DMS114 treated with DMSO at 0.1 percent for 48 hours (cell line): ENCODE results near the gene PRSS35.
"Not testable (repeated sequence)": the region's sequence is repeated elsewhere in the genome, so short reads cannot be mapped to it uniquely, and the experiment has no call there.

Source experiments
- DNase-seq: peaks from one replicate; lab custom pipeline; 2025; ENCODE audit not compliant: unreplicated experiment; lab: John Stamatoyannopoulos, UW

Gene PRSS35, protein sequence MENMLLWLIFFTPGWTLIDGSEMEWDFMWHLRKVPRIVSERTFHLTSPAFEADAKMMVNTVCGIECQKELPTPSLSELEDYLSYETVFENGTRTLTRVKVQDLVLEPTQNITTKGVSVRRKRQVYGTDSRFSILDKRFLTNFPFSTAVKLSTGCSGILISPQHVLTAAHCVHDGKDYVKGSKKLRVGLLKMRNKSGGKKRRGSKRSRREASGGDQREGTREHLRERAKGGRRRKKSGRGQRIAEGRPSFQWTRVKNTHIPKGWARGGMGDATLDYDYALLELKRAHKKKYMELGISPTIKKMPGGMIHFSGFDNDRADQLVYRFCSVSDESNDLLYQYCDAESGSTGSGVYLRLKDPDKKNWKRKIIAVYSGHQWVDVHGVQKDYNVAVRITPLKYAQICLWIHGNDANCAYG

DNA sequence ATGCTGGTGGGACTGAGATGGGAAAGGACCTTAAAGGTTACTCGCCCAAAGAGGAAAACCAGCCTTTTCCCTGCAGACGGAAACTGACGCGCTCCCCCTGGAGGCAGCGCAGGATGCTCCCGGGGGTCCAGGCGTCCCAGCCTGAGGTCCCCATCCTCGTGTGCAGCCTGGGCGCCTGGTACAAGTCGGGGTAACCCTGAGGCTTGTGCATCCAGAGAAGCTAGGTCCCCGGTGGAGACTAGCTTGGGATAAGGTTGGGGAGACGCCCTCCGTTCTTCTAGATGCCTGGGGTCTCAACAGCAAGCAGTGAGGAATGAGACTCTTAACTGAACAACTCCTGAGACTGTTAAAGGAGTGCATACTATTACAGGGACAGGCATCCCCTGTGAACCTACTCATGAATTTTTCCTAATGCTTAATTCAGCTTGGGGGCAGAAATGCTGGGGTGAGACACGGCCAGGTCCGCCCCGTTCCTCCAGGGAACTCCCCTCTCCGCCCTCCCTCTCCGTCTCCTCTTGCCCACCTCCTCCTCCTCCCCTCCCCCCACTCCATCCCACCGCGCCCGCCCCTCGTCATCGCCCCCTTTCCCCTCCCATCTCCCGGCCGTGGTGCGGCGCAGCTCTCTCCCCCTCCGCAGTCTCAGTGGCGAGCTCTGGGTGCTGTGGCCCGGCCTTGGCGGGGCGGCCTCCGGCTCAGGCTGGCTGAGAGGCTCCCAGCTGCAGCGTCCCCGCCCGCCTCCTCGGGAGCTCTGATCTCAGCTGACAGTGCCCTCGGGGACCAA, at the start of gene PRSS35:
Gene PRSS35, plus strand, starts transcription at position 634 of the 781 bp plus-strand sequence. CDS start 10,908 bp downstream, outside the sequence.
- DNase-seq = no peak

DNA sequence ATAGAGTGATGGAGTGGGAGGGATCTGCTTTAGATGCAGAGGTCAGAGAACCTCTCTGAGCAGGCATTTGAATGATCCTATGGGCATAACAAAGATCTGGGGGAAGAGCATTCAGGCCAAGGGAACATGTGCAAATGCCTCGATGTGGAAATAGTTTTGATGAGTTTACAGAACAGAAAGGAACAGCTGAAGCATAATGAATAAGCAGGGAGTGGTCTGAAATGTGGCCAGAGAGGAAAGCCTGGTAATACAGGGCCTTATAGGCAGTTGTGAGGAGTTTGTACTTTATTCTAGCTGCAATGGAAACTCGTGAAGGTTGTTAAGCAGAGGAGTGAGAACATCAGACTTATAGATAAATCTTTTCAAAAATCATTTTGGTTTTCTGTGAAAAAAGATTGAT, 48.4 kb upstream of the PRSS35 start:
- no peak for DNase-seq

DNA sequence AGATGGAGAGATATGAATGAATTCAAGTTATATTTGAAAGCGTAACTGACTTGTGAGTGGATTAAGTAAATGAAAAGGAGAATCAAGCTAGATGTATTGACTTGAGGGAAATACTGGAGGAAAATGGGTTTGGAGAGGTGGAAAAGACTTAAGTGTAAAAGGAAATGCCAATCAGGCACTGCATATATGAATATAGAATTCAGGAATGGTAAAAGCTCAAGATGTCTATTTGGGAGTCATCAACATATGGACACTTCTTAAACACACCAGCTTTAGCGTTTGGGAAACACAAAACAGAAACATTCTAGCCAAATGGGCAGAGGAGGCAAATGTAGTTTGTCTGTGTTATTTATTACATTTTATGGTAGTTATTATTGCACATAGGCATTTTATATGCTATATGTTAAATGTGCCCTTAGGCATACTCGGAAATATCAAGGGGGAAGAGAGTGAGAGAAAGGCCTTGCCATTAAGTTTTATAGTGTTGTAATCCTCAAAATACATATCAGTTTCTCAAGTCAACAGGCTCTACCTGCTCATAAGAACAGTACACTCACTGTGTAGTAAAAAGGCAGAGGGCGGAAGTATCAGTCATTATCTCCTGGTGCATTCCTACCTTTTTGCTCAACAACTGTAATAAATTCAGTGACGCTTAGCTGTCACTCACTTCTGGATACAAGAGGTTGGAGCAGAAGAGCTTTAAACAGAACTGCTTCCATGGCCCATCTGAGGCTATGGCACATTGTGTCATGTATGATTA, 47.8 kb upstream of the PRSS35 start:
- no peak for DNase-seq

DNA sequence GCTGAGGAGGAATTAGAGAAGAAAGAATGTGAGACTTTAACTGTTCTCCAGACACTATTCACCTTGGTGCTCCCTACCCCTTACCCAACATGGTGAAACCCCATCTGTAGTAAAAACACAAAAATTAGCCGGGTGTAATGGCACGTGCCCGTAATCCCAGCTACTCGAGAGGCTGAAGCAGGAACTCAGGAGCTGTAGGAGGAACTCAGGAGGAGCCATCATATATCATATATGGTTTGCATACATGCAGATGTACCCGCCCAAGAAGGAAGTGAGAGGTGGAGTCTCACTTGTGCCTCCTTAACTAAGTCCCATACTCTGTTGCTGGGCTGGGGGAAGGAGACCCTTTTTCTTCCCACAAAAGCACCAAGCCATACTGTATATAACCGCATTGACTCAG, 46.0 kb upstream of the PRSS35 start:
- DNase-seq = no peak

DNA sequence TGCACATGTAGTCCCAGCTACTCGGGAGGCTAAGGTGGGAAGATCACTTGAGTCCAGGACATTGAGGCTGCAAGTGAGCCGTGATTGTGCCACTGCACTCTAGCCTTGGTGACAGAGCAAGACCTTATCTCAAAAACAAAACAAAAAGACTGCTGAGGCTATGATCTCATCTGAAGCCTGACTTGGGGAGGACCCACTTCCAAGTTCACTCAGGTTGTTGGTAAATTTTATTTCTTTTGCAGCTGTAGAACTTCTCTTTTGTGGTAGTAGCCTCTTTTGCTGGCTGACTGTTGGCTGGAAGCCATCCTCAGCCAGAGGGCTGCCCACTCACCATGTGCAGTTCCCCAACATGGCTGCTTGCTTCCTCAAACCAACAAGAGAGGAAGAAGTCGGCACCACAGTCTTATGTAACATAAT, 44.7 kb upstream of the PRSS35 start:
- DNase-seq = no peak

DNA sequence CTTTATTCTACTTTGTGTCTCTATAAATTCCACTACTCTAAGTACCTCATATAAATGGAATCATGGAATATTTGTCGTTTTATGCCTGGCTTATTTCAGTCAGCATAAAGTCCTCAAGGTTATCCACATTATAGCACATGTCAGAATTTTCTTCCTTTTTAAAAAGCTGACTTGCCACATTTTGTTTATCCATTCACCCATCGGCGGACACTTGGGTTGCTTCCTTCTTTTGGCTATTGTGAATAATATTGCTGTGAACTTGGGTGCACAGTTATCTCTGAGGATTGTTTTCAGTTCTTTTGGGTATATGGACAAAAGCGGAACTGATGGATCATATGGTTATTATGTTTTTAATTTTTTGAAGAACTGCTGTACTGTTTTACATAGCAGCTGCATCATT, 42.3 kb upstream of the PRSS35 start:
- DNase-seq = no peak

DNA sequence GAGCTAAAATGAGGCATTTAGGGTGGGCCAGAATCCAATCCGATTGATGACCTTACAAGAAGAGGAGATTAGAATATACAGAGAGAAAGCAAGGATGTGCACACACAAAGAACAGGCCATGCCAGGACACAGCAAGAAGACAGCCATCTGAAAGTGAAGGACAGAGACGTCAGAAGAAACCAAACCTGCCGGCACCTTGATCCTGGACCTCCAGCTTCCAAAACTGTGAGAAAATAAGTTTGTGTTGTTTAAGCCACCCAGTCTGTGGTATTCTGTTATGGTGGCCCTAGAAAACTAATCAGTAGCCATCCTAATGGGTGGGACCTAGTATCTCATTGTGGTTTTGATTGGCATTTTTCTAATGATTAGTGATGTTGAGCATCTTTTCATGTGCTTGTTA, 41.7 kb upstream of the PRSS35 start:
- no peak for DNase-seq

DNA sequence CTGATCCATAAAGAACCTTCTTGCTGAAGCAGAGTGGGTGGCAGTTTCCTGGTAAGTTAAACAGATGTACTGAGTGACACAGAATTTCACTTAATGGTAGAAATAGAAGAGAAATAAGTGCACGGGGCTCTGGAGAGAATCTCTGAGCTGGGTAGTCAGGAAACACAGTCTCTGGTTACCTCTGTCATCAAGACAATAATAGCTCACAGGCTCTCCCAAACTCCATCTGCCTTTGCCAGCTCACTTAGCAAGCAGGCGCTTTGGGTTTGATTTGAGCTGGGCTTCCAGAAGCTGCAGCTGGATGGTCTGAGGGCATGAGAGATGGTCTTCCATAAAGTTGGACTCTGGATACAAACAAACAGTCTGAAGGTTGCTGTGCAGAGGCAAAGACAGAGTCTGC, 39.6 kb upstream of the PRSS35 start:
- no peak for DNase-seq

DNA sequence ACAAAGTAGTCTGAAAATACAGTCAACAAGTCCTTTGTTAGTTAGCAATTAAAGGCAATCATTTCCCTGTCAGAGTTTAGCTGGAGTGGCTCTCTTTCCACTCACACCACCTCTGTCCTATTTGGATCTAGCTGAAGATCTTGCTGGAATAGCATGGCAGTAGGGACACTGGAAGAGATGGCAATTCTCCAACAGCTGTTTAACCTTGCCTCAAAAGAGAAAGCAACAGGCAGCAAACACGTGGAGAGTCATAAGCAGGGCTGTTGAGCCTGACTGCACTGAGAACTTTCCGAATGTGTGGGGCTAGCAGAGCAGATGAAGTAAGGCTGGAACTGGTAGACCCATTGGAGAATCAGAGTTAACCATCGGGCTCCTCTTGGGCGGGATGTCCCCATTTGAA, 38.0 kb upstream of the PRSS35 start:
- no peak for DNase-seq

DNA sequence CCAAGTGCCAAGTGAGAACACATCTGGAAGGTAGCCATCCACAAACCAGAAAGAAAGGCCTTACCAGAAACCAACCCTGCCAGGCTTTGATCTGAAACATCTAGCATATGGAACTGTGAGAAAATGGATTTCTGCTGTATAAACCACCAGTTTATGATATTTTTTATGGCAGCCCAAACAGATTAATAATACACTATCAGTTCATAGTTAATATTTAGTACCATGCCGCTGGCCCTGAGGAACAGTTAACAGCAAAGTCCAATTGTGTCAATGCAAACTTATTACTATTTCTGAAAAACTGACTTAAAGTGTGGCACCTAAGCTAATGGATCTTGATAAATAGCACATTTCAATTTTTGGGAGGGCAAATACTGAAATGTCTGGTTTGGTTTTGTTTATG, 35.4 kb upstream of the PRSS35 start:
- DNase-seq = no peak

DNA sequence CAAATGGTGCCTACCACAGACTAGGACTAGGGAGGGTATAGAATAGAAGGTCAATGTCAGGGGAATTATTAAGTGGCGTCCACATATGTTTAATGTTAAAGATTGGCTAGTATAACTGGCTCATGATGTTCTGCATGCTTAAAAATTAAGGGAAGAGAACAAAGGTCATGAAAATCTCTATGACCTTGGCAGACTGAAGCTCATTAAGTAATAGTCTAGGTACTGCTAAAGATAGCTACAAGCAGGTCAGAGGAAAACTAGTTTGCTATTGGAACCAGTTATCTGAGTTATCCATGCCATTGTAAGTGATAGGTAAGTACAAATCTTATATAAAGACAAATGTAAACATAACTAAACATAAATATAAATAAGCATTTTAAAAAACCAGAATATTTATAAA, 32.9 kb upstream of the PRSS35 start:
- no peak for DNase-seq

DNA sequence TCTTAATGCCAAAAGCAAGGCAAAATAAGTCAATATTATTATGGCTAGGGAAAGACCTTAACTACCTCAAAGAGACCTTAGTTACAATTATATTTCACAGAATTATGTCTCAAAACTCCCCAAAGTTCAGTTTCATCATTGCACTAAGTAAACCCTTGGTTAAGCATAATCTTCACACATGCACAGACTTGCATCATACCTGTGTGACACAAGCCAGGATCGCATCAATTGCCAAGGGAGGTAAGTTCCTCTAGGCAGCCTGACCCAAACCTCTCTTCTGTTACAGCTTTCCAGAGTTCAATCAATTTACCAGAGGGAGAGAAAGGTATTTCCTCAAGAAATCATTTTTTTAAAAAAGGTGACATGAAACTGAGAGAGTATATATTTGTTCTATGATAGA, 31.9 kb upstream of the PRSS35 start:
- no peak for DNase-seq

DNA sequence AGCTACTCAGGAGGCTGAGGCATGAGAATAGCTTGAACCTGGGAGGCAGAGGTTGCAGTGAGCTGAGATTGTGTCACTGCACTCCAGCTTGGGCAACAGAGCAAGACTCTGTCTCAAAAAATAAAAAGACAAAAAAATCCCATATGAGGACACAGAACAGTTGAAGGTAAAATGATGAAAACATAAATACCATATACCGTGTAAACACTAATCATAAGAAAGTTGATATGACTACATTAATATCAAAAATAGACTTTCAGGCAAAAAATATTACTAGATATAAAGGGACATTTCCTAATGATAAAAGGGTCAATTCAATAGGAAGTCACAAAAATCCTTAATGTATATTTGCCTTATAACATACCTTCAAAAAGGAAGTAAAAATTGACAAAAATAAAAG, 30.4 kb upstream of the PRSS35 start:
- DNase-seq = not testable (repeated sequence)

DNA sequence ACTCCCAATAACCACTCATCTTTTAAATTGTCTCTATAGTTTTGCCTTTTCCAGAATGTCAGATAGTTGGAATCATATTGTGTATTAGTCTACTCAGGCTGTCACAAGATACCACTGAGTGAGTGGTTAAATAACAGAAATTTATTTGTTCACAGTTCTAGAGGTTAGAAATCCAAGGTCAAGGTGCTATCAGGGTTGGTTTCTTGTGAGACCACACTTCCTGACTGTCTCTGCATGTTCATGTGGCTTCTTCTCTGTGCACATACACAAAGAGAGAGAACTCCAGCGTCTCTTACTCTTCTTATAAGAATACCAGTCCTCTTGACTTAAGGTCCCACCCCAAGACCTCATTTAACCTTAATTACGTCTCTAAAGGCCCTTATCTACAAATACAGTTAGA, 23.9 kb upstream of the PRSS35 start:
- DNase-seq = no peak

DNA sequence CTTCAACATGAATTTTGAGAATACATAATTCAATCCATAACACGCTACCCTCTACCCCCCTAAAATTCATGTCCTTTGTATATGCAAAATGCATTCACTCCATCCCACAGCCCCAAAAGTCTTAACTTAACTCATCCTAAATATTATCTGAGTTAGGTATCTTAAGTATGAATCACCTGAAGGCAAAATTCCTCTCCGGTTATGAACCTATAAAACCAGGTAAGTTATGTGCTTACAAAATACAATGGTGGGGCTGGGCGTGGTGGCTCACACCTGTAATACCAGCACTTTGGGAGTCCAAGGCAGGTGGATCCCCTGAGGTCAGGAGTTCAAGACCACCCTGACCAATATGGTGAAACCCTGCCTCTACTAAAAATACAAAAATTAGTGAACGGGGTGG, 23.5 kb upstream of the PRSS35 start:
- no peak for DNase-seq

DNA sequence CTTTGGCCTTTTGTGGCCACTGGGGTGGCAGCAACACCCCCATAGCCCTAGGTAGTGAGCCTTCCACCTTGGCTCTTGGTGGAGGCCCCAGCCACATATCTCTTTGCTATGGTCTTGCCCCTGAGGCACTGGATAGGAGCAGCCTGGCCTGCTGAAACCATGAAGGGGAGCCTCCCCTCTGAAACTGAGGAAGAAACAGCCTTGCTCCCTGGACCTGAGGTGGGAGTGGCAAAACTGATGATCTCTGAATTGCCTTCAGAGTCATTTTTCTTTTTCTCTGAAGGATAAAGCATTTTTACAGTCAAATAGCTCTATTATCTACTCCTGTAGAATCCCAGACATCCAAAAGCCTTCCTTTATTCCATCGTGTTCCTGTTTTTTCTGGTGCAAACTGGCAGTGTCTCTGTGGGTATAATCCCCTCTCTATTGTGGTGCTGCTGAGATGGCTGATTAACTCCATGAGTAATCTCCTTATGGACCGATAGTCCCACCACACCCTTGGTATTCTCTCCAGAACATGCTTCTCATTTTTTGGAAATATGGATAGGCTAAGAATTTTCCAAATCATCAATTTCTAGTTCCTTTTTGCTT, 22.0 kb upstream of the PRSS35 start:
- DNase-seq = no peak

DNA sequence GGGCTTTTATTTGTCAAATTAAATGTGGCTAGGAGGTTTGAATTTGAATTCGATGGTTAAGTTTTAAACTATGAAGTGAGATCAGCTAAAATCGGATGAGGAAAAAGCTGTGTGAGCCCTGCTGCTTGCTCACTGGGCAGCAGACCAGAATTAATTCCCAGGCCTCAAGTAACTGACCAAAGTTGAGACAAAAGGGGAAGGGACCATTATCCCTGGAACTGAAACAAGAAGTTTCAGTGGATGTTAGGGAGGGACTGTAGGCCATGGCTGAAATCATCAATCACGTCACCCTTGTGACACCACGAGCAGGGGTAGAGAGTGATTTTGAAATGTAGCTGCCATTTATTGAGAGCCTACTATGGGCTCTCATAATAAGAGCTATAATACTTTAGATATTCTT, 7.0 kb upstream of the PRSS35 start:
- no peak for DNase-seq

DNA sequence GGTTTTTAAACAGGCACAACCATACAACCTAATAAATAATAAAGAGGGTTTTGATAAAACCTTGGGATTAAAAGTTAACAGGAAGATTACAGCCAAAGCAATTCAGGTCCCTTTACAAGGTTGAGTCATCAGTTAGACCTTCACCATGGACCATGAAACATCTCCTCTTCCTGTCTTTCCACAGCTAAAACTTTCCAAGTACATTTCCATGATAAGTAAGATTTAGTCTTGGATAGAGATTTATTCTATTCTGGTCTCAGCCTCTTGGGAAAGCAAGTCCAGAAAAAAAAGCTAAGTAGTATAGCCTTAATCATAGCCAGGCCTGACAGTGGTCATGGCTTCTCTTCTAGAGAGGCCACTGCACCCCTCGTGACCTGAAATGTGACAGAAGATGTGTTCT, 2.9 kb upstream of the PRSS35 start:
- no peak for DNase-seq

DNA sequence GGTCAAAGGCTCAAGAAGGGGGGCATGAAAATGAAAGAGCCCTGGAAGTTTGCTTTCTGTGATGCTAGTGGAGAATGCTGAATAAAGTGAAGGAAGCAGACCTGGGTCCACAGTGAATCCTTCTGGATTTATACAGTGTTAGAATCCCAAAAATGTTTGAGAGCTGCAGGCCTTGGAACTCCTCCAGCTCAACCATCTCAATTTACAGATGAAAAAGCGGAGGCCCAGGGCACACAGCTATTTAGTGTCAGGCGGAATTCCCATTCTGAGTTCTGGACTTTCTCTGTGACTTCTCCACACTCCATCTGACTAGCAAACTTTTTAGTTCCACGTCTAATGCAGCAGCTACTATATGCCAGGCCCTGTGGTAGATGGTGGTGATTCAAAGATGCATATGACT, 1.5 kb upstream of the PRSS35 start:
- no peak for DNase-seq

DNA sequence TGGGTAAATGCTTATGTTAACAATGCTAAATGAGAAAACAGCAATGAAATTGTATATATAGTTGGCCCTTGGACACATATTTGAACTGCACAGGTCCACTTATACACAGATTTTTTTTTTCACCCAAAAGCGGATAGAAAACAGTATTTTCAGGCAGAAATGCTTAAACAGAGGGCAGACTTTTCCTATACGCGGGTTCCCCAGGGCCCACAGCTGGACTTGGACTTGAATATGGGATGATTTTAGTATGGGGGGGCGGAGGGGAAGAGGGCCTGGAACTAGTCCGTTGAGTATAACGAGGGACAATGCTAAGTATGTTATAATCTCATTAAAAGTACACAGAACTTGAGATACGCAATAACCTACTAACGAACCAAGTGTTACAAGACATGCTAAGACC, 1.1 kb upstream of the PRSS35 start:
- DNase-seq = no peak

DNA sequence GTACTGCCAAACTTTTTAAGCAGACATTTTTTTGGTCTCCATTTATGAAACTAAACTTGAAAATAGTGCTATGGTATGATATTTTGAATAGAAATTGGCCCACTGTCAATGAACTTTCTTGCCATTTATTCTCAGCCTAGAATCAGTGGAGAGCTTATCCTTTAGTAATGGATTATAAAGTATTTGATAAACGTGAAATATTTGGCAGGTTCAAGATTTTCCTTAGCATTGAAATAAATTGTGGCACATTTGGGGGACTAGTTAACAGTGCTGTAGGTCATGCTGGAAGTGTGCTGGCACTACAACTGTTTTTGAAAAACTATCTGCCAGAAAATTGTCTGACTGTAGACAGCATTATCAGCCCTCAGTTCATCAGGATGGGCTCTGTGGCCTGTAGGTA, 2.1 kb downstream of the PRSS35 start:
- no peak for DNase-seq
